Medulla oblongata (tissue), 1 donor: Measurements from ENCODE around the gene SLC7A5.
"Not testable (repeated sequence)": the region's sequence is repeated elsewhere in the genome, so short reads cannot be mapped to it uniquely, and the experiment has no call there.

Source experiments
- DNase-seq: peaks from one replicate; pipeline ENCODE4 v3.0.0-alpha.2; 2015; ENCODE audit errors: extremely low spot score

Gene SLC7A5

GRCh38 chr16:87861300-87862099 is 7.8 kb downstream of the SLC7A5 start:
- not testable (repeated sequence) for DNase-seq

- no peak for DNase-seq
Measured at GRCh38 chr16:87860553-87861299, 8.6 kb downstream of the SLC7A5 start.

GRCh38 chr16:87858151-87858993 is 10.9 kb downstream of the SLC7A5 start:
- DNase-seq, result peak; percentile 74

DNA sequence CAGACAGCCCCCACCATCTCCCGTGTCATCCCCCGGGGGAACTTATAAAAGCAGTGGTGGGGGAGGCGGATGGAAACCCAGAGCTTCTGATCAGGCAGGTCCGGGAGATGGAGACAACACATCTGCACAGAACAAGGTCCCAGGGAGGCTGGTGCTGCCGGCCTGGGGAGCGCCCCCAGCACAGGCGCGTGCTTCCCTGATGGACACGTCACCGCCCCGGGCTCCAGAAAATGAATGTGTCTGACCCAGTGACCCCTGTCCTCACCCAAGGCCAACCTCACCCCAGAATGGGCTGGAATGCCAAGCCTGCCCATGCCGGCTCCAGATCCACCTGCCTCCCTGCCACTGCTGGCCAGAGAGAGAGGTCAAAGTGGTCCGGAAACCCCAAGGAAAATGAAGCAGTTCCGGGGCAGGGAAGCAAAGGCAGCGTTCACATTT is 12.5 kb downstream of the SLC7A5 start:
- no peak for DNase-seq

GRCh38 chr16:87855852-87856715 is 13.2 kb downstream of the SLC7A5 start:
- DNase-seq, result peak; percentile 69

DNA sequence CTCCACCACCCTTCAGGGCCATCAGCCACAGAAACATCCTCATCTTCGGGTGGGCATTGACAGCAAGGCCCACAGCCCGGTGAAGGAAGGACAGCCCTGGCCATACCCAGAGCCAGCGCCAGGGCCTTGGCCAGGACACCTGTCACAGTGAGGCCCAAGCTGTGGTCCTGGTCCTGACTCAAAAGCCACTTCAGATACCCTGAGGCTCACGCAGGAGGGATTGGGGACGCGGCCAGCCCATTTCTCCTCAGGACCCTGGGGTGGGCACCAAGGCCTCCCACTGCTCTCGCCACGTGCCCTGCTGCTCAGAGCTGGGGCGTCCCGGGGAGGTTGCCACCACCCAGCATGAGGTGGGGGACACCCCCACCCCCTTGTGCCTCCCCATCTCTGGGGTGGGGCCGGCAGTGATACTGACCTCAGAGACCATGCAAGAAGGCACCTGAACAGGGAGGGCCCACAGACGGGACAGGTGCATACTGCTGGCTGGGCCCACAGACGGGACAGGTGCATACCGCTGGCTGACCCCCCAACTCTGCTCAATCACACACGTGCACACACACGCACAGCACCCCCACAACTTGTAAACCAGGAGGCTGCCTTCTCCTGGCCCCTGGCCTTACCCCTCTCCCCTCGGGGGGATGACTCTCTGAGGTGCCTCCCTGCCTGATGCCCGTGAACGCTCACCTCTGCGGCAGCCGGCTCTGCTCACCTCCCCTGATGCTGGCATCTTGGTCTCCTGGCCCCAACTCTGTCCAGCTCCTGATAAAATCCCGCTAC is 14.2 kb downstream of the SLC7A5 start:
- DNase-seq, result no peak

DNA sequence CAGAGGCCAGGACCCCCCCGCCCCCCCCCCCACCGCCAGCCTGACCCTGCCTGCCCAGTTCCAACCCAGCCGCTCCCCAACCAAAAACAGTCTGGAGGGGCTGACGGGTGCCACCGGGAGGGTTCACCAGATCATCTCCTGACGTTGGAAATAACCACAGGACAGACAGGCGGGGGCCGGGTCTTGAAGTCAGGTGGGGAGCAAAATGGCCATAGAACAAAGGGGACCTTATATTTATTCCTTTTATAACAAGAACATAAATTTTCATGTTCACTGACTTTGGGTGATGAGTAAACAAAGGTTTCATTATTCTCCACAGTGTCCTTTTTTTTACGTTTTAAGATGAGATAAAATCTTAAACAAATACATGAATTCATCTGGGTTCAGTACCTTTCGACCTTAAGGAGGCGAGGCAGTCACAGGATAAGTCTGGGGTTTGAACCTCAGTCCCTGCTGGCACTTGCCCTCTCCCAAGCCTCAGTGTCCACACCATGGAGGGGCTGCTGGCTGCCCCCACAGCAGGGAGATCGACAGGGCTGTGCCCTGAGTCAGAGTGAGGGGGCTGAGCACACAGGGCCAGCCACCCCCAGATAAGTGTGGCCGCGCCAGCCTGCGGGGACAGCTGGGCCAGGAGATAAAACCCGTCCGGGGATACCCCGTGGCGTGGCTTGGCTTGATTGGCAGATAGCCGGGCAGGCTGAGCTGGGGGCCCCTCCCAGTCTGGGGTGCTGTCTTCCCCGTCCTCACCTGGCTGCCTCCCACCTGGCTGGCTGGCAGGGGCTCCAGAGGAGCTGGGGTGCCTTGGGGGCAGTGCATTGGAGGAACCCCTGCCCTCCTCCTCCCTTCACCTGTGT is 15.0 kb downstream of the SLC7A5 start:
- no peak for DNase-seq

GRCh38 chr16:87853411-87854052 is 15.8 kb downstream of the SLC7A5 start:
- peak; percentile 95 for DNase-seq

GRCh38 chr16:87851601-87852000 is 17.7 kb downstream of the SLC7A5 start:
- DNase-seq, result no peak

DNA sequence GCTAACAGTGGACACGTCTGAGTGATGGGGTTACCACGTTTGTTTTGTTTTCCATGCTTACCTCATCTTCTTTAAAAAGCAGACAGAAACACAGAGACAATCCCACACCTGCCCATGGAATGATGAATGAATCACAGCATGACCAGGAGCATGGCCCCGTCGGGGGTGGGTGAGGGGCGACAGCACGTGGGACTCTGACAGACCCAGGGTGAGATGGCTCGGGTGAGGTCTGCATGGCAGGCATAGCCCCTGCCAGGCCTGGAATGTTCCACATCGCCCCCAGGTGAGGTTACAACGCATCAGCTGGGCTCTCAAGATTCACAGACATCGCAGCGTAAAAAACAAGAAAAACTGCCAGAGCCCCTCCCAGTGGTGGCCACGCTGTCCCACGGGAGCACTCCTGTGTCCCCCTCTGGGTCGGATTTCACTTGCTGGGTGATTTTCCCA is 18.1 kb downstream of the SLC7A5 start:
- no peak for DNase-seq

DNA sequence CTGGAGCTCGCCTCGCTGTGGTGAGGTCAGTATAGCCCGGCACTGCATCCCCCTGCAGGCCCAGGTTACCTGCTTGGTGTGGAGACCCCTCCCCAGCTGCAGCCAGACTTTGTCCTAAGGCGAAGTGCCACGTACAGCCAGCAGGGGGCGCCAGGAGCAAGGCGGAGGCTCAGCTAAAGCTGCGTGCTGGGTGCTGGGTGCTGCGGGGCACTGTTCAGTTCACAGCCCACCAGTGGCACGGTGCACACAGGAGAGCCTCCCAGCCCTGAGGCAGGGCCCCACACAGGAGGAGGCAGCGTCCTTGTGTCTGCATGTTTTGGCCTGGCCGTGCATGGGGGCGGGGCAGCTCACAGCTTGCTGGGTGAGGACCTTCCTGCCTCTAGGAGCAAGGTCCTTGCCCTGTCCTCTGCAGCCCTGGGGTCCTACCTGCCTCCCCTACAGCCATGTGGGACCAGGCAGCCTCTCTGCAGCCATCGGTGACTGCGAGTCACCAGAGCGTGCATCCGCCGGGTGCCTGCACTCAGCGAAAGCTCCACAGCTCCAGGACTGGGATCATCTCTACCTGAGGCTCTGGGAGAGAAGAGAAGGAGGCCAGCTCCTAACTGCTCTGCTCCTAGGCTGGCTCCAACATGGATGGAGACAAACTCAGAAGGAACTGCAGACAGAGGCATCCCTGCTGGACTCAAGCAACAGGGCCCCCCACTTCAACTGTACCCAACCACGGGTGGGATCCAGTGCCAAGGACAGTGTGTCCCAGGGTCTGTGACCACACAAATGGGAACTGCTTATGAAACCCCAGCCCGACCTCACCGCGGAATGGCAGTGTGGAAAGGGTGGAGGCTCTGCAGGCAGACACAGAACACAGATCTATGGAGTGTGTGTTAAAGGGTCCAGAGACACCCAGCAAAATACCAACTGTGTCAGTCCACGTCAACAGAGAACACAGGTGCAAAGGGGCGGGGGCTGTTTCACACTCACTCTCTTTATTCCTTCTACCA is 19.0 kb downstream of the SLC7A5 start:
- DNase-seq, result no peak

GRCh38 chr16:87849419-87850008 is 19.8 kb downstream of the SLC7A5 start:
- DNase-seq, result no peak

DNA sequence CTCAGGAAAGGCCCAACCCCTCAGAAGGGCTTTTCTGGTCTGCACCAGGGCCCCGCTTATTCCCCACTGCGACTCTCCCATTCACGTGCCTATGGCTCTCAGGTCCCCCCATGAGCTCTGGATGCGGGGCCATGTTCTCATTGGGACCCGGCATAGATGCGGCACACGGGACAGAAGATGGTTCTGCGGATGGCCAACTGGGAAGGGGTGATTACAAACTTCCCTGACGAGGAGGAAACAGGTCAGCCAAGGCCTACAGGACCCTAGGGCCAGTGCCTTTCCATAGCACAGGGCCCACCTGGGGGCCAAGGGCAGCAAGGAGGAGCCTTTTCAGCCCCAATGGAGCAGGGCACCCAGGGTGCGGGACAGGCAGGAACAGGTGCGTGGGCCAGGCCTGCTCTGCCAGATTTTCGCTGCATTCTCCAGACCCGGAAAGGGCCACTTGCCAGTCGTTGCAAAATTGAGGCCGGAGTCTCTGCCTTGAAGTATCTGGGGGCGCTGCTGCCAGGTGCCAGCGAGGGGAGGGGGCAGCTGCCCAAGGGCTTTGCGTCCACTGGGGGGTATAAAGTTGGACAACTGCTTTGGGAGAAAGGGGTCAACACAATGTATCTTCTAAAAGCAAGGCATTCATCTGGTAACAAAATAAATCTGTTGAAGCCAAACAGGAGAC is 20.5 kb downstream of the SLC7A5 start:
- DNase-seq, result no peak

GRCh38 chr16:87847785-87848675 is 21.3 kb downstream of the SLC7A5 start:
- peak; percentile 88 for DNase-seq

DNA sequence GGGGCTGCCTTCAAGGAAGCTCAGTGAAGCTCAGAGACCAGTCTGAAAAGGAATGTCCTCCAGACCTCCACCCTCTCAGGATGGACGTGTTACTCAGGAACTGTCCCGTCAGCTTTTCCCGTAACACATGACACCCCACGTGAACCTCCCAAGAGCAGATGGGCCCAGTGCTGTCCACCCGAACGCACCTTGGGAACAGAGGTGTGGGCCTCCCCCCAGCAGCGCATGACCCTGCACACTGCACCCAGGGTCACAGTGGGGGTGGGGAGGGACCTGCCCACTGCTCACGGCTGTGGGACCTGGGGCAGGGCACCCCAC is 21.9 kb downstream of the SLC7A5 start:
- no peak for DNase-seq
